HepG2 (cell line): ENCODE results near the gene CRTAC1. TPM values are rescaled to one million over a fixed set of nuclear protein-coding genes. Genes with fewer than 3 reads are reported as not detected.

Source experiments
- ATAC-seq: fragments of 200-7000 bp; cut with Tn5 transposase; 3 replicates; pipeline ENCODE4 v1.9.1; 2020; ENCODE audit warnings: mild to moderate bottlenecking, moderate library complexity
- BruUV-seq: library from RNA; stranded (reverse); fragments of 400-500 nt; replicated peaks from 2 replicates; lab custom pipeline; 2021; lab: Mats Ljungman, UMichigan
- CTCF ChIA-PET: fragments of 300-600 bp; formaldehyde crosslinking; extraction: SDS; loops from one replicate; lab custom pipeline; 2021; ENCODE audit warnings: low total read pairs, inconsistent platforms, low intra/inter-chr PET ratio; lab: Yijun Ruan, JAX
- POLR2A ChIA-PET: fragments of 350-600 bp; sonication (Branson Sonifier 250); formaldehyde crosslinking; loops from one replicate; lab custom pipeline; 2020; ENCODE audit warnings: antibody characterized with exemption, inconsistent platforms; lab: Yijun Ruan, JAX
- DNase-seq: peaks from one replicate; pipeline ENCODE4 v3.0.0-alpha.2; 2015; ENCODE audit warnings: low spot score
- FAIRE-seq: peaks from 3 replicates; lab custom pipeline; 2011; peaks lifted over from hg19 to GRCh38; lab: Jason Lieb, UNC
- H2AFZ ChIP-seq: one replicate; pipeline ENCODE4 v1.6.1; 2011; ENCODE audit warnings: low read length, inconsistent platforms
- H3K27ac ChIP-seq: fragments of 300-600 bp; 3 replicates; pipeline ENCODE4 v1.8.0; 2011; ENCODE audit warnings: mixed run types, mild to moderate bottlenecking, mixed read lengths, low read length, inconsistent platforms; ENCODE audit not compliant: insufficient read depth; ENCODE audit errors: extremely low read length
- H3K27me3 ChIP-seq, 2 experiments: fragments of 200-600 bp in 1 of 2; 2 replicates in 1 of 2; 3 replicates in 1 of 2; pipeline versions ENCODE4 v1.6.0 to v1.8.0; 2011; ENCODE audit warnings: low read length in 2 of 2, mild to moderate bottlenecking in 2 of 2, moderate library complexity in 2 of 2, inconsistent platforms in 1 of 2; ENCODE audit not compliant: insufficient read depth in 2 of 2, control insufficient read depth in 1 of 2
- H3K36me3 ChIP-seq, 2 experiments: fragments of 200-600 bp in 1 of 2; replicated peaks in 1 of 2; 2 replicates in 1 of 2; 3 replicates in 1 of 2; pipeline versions ENCODE4 v1.5.1 to v1.8.0; 2011; ENCODE audit warnings: low read length in 2 of 2, inconsistent platforms in 1 of 2; ENCODE audit not compliant: insufficient read depth in 2 of 2, control insufficient read depth in 1 of 2
- H3K4me1 ChIP-seq: 2 replicates; pipeline ENCODE4 v1.5.1; 2012; ENCODE audit warnings: low read length, inconsistent platforms; ENCODE audit not compliant: insufficient read depth
- H3K4me2 ChIP-seq: 2 replicates; pipeline ENCODE4 v1.6.0; 2011; ENCODE audit warnings: low read depth, low read length, inconsistent platforms
- H3K4me3 ChIP-seq, 3 experiments: fragments of 200-600 bp in 1 of 3; sonication (generic), shearing (Covaris generic) in 1 of 3; replicated peaks in 1 of 3; 2 replicates each; pipeline ENCODE4 v1.5.1; 2011 to 2016; ENCODE audit warnings: low read length in 3 of 3, inconsistent platforms in 2 of 3, low read depth in 2 of 3, mild to moderate bottlenecking in 2 of 3, control low read depth in 1 of 3, mixed read lengths in 1 of 3; ENCODE audit not compliant: insufficient read depth in 1 of 3
- H3K79me2 ChIP-seq: one replicate; pipeline ENCODE4 v1.6.1; 2011; ENCODE audit warnings: low read length, inconsistent platforms; ENCODE audit not compliant: insufficient read depth
- H3K9ac ChIP-seq: 2 replicates; pipeline ENCODE4 v1.6.0; 2011; ENCODE audit warnings: mild to moderate bottlenecking, low read depth, low read length, inconsistent platforms; ENCODE audit not compliant: insufficient read depth
- H3K9me3 ChIP-seq: 2 replicates; pipeline ENCODE4 v1.5.1; 2012; ENCODE audit warnings: mild to moderate bottlenecking, low read length
- H4K20me1 ChIP-seq: 2 replicates; pipeline ENCODE4 v1.6.0; 2011; ENCODE audit warnings: inconsistent platforms, mild to moderate bottlenecking, low read length, moderate library complexity; ENCODE audit not compliant: insufficient read depth
- FOXA1 ChIP-seq, 2 experiments: fragments of 450-650 bp in 1 of 2; sonication (generic) in 1 of 2; formaldehyde crosslinking in 1 of 2; IDR thresholded peaks; 2 replicates each; pipeline versions ENCODE4 v1.4.0 to v1.6.1; 2016 to 2020; ENCODE audit warnings: missing genetic modification reagents in 1 of 2
- PPARG ChIP-seq: conservative IDR thresholded peaks from 2 replicates; pipeline ENCODE4 v1.6.1; 2016; ENCODE audit warnings: missing biosample characterization, missing genetic modification reagents
- PRDM4 ChIP-seq: sonication (generic); formaldehyde crosslinking; IDR thresholded peaks from 2 replicates; pipeline ENCODE4 v1.9.0; 2021; ENCODE audit warnings: missing genetic modification reagents, borderline replicate concordance
- SETDB1 ChIP-seq: sonication (generic); formaldehyde crosslinking; IDR thresholded peaks from 2 replicates; pipeline ENCODE4 v1.5.1; 2020; ENCODE audit warnings: missing genetic modification reagents, mild to moderate bottlenecking, borderline replicate concordance
- ZNF557 ChIP-seq: sonication (generic); formaldehyde crosslinking; IDR thresholded peaks from 2 replicates; pipeline ENCODE4 v1.4.0; 2020; ENCODE audit warnings: missing genetic modification reagents
- ZNF777 ChIP-seq: sonication (generic); formaldehyde crosslinking; IDR thresholded peaks from 2 replicates; pipeline ENCODE4 v1.4.0; 2020; ENCODE audit warnings: missing genetic modification reagents
- ZNF878 ChIP-seq: sonication (generic); formaldehyde crosslinking; IDR thresholded peaks from 2 replicates; pipeline ENCODE4 v1.8.1; 2023; ENCODE audit warnings: mild to moderate bottlenecking, missing genetic modification reagents, moderate library complexity
- WGBS: methylation state at CpG from one replicate; pipeline ENCODE4 v1.1.6; 2017; ENCODE audit warnings: low lambda C conversion rate; 5-methylcytosine and 5-hydroxymethylcytosine counted together
- in situ Hi-C: cut with HindIII; loops from 2 replicates; pipeline ENCODE4 v1.10.0; 2017; ENCODE audit warnings: low pct_unique_long_range_greater_than_20kb; ENCODE audit not compliant: extremely low pct_ligation_motif_present
- intact Hi-C: fragments of 100-400 bp; cut with micrococcal nuclease; formaldehyde crosslinking; loops from one replicate; pipeline ENCODE4 v1.10.0; 2022; ENCODE audit not compliant: unreplicated experiment
- polyA plus RNA-seq, 8 experiments: library from polyadenylated mRNA; depleted of rRNA in 3 of 8; stranded (reverse) in 7 of 8; unstranded in 1 of 8; fragments of >200 nt; fragmentation: Illumina TruSeq in 4 of 8; extraction: Trizol in 4 of 8; gene quantifications; 2 replicates each; pipeline versions ENCODE4 v1.2.1 to v1.2.3, GENCODE V29; 2011 to 2016; ENCODE audit warnings: low read depth in 4 of 8, missing spikeins in 1 of 8, mixed read lengths in 1 of 8; ENCODE audit not compliant: insufficient read depth in 1 of 8
- total RNA-seq, 5 experiments: library from RNA; depleted of rRNA; stranded (reverse); fragments of >200 nt; fragmentation: Illumina TruSeq; extraction: Trizol; gene quantifications; 2 replicates each; pipeline ENCODE4 v1.2.3, GENCODE V29; 2016; ENCODE audit warnings: low read depth in 1 of 5
- TF ChIP-seq, protein P1 (sequence below): sonication (generic); formaldehyde crosslinking; IDR thresholded peaks from 2 replicates; pipeline ENCODE4 v1.4.0; 2020; ENCODE audit warnings: mild to moderate bottlenecking, missing genetic modification reagents
- TF ChIP-seq, protein P2 (sequence below): IDR thresholded peaks from 2 replicates; pipeline ENCODE4 v1.6.1; 2016; ENCODE audit warnings: mild to moderate bottlenecking, missing biosample characterization, missing genetic modification reagents
- TF ChIP-seq, protein P3 (sequence below): sonication (generic); formaldehyde crosslinking; IDR thresholded peaks from 2 replicates; pipeline ENCODE4 v1.8.1; 2023; ENCODE audit warnings: mild to moderate bottlenecking, missing genetic modification reagents

CRTAC1 gene
- total and polyA plus RNA-seq, 2 of the 13 experiments (the other 11 are each of a cell fraction or from before 2014, with no cell fraction given), result not detected

GRCh38 chr10:97892506-97892905 lies 137.9 kb downstream of the CRTAC1 start (continued):
- no peak for TF ChIP-seq SETDB1 (CRISPR knock-in tag)
- TF ChIP-seq FOXA1 (IDR thresholded peaks at IDR 0.05), result no peak
- TF ChIP-seq FOXA1 (CRISPR knock-in tag; IDR thresholded peaks at IDR 0.05), result no peak
- TF ChIP-seq, all 625 proteins: peak for 0

GRCh38 chr10:97891497-97892167 lies 138.8 kb downstream of the CRTAC1 start:
- ATAC-seq (peak; percentile 88), FAIRE-seq (no peak), DNase-seq (peak; percentile 15)
- H3K27me3 ChIP-seq, result peaks cover 2 to 38% of the 10 kb centered on the region in 2 experiments; a peak in 3 of 5 replicates
- H3K27ac ChIP-seq, result no peak overlapping the region
- no peak overlapping the region for H2AFZ ChIP-seq
- in situ Hi-C loops (no loop called here), intact Hi-C loops (no loop called here)
- WGBS, result 45% methylated on average over 15 of the region's 17 CpGs
- H3K4me2 ChIP-seq, result no peak overlapping the region
- H3K4me3 ChIP-seq, result no peak overlapping the region
- no peaks in the 10 kb centered on the region for H3K9me3 ChIP-seq
- POLR2A ChIA-PET, result no interaction called here
- BruUV-seq, result no TSS peak
- no peaks in the 10 kb centered on the region for H3K79me2 ChIP-seq
- H3K36me3 ChIP-seq, result no peaks in the 10 kb centered on the region
- H3K4me1 ChIP-seq, result no peaks in the 10 kb centered on the region
- H3K9ac ChIP-seq, result no peak overlapping the region
- no peaks in the 10 kb centered on the region for H4K20me1 ChIP-seq
- CTCF ChIA-PET, result no interaction called here
- TF ChIP-seq, protein P1, sequence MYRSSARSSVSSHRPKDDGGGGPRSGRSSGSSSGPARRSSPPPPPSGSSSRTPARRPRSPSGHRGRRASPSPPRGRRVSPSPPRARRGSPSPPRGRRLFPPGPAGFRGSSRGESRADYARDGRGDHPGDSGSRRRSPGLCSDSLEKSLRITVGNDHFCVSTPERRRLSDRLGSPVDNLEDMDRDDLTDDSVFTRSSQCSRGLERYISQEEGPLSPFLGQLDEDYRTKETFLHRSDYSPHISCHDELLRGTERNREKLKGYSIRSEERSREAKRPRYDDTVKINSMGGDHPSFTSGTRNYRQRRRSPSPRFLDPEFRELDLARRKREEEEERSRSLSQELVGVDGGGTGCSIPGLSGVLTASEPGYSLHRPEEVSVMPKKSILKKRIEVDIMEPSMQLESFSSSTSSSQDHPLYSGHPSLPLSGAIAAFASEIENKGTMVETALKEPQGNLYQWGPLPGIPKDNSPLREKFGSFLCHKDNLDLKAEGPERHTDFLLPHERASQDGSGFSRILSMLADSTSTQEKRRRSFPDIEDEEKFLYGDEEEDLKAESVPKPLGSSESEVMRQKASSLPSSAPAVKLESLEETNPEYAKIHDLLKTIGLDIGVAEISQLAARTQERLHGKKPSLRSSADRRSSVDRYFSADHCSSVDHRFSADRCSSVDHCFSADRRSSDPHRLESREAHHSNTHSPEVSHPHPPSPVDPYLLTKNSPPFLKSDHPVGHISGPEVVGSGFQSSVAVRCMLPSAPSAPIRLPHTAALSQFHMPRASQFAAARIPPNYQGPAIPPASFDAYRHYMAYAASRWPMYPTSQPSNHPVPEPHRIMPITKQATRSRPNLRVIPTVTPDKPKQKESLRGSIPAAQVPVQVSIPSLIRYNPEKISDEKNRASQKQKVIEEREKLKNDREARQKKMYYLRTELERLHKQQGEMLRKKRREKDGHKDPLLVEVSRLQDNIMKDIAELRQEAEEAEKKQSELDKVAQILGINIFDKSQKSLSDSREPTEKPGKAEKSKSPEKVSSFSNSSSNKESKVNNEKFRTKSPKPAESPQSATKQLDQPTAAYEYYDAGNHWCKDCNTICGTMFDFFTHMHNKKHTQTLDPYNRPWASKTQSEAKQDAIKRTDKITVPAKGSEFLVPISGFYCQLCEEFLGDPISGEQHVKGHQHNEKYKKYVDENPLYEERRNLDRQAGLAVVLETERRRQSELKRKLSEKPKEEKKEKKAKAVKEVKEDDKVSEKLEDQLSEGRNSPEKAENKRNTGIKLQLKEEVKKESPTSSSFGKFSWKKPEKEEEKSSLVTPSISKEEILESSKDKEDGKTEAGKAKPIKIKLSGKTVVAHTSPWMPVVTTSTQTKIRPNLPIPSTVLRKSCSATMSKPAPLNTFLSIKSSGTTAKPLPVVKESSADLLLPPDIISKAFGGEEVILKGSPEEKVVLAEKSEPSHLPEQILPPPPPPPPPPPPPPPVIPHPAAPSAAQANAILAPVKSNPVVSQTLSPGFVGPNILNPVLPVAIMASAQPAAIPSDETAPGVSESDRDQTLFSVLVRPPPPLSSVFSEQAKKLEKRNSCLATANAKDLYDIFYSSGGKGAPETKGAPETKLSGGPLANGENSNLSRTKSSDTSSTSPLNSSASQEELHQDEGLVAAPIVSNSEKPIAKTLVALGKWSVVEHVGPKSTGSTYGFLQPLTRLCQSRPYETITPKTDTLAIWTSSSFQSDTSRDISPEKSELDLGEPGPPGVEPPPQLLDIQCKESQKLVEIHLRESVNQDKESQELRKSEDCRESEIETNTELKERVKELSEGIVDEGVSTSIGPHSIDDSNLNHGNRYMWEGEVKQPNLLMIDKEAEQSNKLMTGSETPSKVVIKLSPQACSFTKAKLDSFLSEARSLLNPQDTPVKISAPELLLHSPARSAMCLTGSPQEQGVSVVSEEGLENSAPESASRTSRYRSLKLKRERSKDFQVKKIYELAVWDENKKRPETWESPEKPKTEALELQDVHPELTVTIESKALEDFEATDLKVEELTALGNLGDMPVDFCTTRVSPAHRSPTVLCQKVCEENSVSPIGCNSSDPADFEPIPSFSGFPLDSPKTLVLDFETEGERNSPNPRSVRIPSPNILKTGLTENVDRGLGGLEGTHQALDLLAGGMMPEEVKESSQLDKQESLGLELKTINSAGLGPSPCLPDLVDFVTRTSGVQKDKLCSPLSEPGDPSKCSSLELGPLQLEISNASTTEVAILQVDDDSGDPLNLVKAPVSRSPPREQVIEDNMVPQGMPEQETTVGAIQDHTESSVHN (CRISPR knock-in tag), result no peak
- TF ChIP-seq ZNF878 (CRISPR knock-in tag), result no peak
- TF ChIP-seq, protein P2, sequence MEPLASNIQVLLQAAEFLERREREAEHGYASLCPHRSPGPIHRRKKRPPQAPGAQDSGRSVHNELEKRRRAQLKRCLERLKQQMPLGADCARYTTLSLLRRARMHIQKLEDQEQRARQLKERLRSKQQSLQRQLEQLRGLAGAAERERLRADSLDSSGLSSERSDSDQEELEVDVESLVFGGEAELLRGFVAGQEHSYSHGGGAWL (CRISPR knock-in tag), result no peak
- TF ChIP-seq, protein P3, sequence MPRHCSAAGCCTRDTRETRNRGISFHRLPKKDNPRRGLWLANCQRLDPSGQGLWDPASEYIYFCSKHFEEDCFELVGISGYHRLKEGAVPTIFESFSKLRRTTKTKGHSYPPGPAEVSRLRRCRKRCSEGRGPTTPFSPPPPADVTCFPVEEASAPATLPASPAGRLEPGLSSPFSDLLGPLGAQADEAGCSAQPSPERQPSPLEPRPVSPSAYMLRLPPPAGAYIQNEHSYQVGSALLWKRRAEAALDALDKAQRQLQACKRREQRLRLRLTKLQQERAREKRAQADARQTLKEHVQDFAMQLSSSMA (CRISPR knock-in tag), result no peak
- TF ChIP-seq PPARG (CRISPR knock-in tag), result no peak
- TF ChIP-seq PRDM4 (CRISPR knock-in tag), result no peak
- TF ChIP-seq ZNF557 (CRISPR knock-in tag), result no peak
- TF ChIP-seq ZNF777 (CRISPR knock-in tag), result no peak
